ENCODE data around the gene PARP8.
"Not testable (repeated sequence)": the region's sequence is repeated elsewhere in the genome, so short reads cannot be mapped to it uniquely, and the experiment has no call there.

Gene PARP8

GRCh38 chr5:50792843-50793242, 126.4 kb downstream of the PARP8 start:
- no peak for DNase-seq

DNA sequence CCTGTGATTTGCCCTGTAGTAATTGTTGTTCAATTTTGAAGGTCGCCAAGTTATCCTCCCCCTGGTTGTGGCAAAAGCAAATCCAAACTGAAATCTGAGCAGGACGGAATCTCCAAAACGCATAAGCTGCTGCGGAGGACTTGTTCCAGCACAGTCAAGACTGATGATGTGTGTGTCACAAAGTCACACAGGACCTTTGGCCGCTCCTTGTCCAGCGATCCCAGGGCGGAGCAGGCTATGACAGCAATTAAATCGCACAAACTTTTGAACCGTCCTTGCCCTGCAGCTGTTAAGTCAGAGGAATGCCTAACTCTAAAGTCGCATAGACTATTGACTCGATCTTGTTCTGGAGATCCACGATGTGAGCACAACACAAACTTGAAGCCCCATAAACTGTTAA, 128.4 kb downstream of the PARP8 start:
- DNase-seq = no peak

- no peak for DNase-seq
Observed at GRCh38 chr5:50798002-50798401, 131.6 kb downstream of the PARP8 start.

DNA sequence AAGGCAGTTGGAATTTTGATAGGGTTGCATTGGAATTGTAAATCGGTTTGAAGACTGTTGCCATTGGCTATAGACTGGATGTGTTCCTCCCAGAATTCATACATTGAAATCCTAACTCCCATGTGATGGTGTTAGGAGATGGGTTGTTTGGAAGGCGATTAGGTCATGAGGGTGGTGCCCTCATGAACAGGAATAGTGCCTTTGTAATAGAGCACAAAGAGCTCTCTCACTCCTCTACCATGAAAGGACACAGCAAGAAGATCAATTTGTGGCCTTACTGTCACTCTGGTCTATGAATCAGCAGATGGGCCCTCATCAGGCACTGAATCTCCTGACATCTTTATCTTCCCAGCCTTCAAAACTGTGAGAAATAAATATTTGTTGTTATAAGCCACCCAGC, 133.2 kb downstream of the PARP8 start:
- DNase-seq = no peak

DNA sequence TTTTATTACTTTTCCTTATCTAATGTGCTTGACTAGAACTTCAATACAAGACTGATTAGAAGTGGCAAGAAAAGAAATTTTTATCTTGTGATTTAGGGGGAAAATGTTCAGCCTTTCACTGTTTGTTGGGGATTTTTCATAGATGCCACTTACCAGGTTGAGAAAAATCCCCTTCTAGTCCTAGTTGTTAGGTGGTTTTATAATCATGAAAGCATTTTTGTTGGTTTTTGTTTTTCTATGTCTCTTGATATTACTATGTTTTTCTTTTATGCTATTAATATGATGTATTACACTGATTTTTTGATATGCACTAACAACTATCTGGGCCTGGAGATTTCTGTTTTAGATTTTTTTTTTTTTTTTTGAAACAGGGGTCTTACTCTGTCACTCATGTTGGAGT, 134.0 kb downstream of the PARP8 start:
- DNase-seq = no peak

- DNase-seq = peak; percentile 12 to 42 (median 38)
Observed at GRCh38 chr5:50807661-50808060, 141.2 kb downstream of the PARP8 start.

DNA sequence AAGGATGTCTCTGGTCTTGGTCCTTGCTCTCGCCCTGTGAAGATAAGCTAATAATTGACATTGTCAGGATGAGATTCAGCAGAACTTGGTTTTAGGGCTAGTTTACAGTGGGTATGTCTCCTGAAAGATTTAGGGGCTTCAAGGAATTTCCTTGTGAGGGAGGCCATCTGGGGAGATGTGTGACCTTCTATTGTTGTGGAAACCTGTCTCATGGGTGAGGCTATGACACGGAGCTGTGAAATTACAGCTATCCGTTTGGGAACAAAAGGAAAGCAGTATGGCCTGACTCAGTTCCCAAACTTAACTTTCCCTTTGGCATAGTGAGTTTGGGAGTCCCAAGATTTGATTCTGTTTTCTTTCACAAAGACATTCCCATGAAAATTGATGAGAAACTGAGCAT, 142.0 kb downstream of the PARP8 start:
- DNase-seq = no peak

DNA sequence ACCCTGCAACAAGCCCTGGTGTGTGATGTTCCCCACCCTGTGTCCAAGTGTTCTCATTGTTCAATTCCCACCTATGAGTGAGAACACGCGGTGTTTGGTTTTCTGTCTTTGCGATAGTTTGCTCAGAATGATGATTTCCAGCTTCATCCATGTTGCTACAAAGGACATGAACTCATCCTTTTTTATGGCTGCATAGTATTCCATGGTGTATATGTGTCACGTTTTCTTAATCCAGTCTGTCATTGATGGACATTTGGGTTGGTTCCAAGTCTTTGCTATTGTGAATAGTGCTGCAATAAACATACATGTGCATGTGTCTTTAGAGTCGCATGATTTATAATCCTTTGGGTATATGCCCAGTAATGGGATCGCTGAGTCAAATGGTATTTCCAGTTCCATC, 145.3 kb downstream of the PARP8 start:
- DNase-seq = not testable (repeated sequence)

- DNase-seq = no peak
Observed at GRCh38 chr5:50813691-50814090, 147.3 kb downstream of the PARP8 start.

GRCh38 chr5:50814556-50814955, 148.1 kb downstream of the PARP8 start:
- no peak for DNase-seq

DNA sequence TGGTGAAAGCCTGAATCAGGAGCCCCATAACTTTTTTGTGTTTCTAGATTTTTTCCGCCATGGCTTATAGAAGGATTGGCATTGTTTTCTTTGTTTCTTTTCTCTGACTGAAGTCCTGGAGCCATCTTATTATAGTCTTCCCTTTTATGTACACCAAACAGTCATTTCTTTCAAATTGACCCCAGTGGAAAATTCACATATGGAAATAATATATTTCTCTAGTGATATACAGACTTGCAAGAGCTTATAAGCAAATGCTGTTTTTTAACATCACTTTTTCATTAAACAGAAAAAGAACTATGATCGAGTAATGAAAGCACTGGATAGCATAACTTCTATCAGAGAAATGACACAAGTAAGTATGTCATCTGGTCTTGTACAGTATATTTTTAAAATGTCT, 155.6 kb downstream of the PARP8 start:
- no peak for DNase-seq

DNA sequence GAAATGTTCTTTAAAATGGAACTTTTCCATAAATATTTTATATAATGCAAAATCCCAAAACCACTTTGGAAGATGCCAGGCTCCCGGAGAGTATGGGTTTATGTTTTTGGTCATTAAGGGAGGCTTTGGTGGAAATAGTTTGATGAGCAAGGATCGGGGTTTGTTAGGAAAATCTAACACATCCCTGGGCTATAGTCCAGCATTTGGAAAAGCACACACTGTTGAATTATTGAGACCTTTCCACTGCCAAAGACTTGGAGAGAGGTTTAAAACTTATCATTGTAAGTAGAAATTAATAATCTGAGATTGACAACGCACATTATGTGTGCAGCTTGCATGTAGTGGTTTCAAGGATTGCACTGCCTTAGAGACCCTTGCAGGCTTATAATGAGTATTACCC, 156.3 kb downstream of the PARP8 start:
- DNase-seq = no peak

DNA sequence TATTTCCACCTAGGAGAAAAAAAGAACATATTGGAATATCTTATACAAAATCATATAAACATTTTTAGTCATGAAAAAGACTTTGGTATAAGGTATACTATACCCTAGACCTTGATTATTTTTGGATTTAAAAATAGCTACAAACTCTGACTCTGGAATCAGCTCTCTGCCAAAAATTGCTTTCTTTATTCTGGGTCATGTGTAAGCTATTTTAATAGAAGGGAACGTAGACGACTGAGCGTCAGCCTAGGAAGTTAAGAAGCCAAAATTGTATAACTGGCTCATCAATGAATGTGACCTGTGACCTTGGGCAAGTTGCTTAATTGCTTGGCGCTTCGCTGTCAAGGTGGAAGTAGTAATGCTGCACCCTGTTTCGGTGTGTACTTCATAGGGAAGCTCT, 157.1 kb downstream of the PARP8 start:
- no peak for DNase-seq

- DNase-seq = no peak
Observed at GRCh38 chr5:50824109-50824508, 157.7 kb downstream of the PARP8 start.

- no peak for DNase-seq
Observed at GRCh38 chr5:50827516-50828247, 161.2 kb downstream of the PARP8 start.

GRCh38 chr5:50829023-50829422, 162.6 kb downstream of the PARP8 start:
- DNase-seq = no peak

- DNase-seq = no peak
Observed at GRCh38 chr5:50832657-50833284, 166.3 kb downstream of the PARP8 start.

GRCh38 chr5:50836356-50836755, 169.9 kb downstream of the PARP8 start:
- DNase-seq = no peak

DNA sequence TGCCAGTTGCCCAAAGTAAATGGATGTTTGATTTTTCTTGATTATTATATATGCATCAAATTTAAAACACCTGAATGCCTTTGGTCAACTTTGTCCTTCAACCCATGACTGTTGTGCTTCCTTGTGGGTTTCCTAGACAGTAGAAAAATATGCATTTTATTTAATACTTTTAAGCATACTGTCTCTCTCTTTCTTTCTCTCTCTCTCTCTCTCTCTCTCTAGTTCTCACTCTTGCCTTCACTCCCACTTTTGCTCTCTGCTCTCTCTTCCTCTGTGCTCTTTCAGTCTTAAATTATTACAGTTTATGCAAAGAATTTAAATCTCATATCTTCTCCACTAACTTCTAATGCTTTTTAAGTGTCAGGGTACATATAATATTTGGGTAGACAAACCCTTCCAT, 173.0 kb downstream of the PARP8 start:
- no peak for DNase-seq

- DNase-seq = no peak
Observed at GRCh38 chr5:50843091-50843490, 176.7 kb downstream of the PARP8 start.

- DNase-seq = no peak
Observed at GRCh38 chr5:50846261-50846660, 179.8 kb downstream of the PARP8 start.

DNA sequence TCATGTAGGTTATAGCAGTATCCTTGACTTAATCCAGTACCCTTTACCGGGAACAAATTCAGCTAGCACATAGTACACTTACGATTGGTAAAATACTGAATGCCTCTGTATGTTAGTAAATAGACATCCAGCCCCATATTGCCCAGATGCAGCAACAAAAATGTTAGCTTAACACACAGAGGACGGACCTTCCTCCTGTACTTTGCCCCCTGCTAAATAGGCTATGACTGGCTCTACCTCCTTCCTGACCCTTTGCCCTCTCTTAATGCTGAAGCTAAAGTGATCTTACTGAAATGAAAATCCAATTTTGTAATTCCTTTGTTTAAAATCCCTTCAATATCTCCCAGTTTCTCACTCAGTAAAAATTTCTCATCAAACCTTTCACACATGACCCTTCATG, 183.1 kb downstream of the PARP8 start:
- no peak for DNase-seq

GRCh38 chr5:50853151-50853550, 186.7 kb downstream of the PARP8 start:
- peak; percentile 77 to 84 (median 81) for DNase-seq

DNA sequence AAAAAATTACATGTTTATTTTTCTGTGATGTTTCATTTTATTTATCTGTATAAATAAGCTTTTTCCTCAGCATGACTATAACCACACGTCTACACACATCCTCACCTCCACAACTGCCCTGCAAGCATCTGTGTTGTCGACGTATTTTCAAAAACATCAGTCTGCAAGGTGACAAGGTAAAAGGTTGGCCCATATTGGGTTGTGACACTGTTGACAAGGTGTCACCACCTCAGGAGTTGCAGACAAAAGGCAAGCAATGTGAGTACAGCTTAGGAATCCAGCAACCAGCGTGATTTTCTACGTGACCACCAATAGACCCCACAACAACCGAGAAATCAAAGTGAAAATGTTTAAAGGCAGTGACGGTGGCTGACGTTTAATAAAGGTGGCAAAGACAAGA, 187.6 kb downstream of the PARP8 start:
- DNase-seq = no peak

DNA sequence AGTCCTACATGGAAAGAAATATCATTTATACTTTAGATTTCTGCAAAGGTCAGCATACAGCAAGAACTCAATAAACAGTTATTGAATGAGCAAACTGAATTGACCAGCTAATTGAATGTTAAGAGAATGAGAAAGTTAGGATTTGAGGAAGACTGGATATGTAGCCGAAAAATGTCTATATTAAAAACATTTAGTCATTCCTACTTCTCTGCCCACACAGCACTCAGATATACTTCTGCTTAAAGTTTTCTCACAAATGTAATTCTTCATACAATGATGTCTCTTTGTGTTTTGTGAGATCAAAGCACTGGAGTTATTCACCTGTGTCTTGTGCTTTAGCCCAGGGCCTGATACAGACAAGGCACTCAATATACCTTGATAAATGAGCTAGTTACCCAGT, 188.6 kb downstream of the PARP8 start:
- DNase-seq = peak; percentile 17 to 62 (median 47)

All from suppressor macrophage treated with lipopolysaccharide for 1 hour (primary cell).